Measurements from ENCODE around the gene DGKB. TPM values are rescaled to one million over a fixed set of nuclear protein-coding genes. Genes with fewer than 3 reads are reported as not detected.
A peak's percentile ranks its signal among the peaks of the same experiment; 100 is the strongest.

The DGKB gene
- total RNA-seq, 1 donor from 2014 or later = 2.1 TPM

GRCh38 chr7:14738086-14738485 lies 164.5 kb downstream of the DGKB start:
- no peak overlapping the region for H3K9ac ChIP-seq (ENCODE audit: low read depth in 1 of 3, low read length in 3 of 3)
- H3K9me3 ChIP-seq (ENCODE audit: control insufficient read depth in 3 of 3, low read length in 3 of 3) = peaks cover 4 to 7% (median 6%) of the 10 kb centered on the region in 3 donors
- H3K36me3 ChIP-seq (ENCODE audit: control insufficient read depth in 3 of 3, insufficient read depth in 3 of 3, low read length in 3 of 3) = no peaks in the 10 kb centered on the region
- no peak overlapping the region for H3K27ac ChIP-seq (ENCODE audit: low read depth, low read length)
- H3K4me1 ChIP-seq (ENCODE audit: control insufficient read depth in 3 of 3, insufficient read depth in 3 of 3, low read length in 3 of 3) = no peaks in the 10 kb centered on the region
- H3K4me3 ChIP-seq (ENCODE audit: low read length in 3 of 3) = no peak overlapping the region
- no peaks in the 10 kb centered on the region for H3K27me3 ChIP-seq (ENCODE audit: control insufficient read depth in 3 of 3, insufficient read depth in 3 of 3, low read length in 3 of 3)

GRCh38 chr7:14734839-14735321 lies 167.7 kb downstream of the DGKB start:
- Histone ChIP-seq H3K27me3 (ENCODE audit: control insufficient read depth in 3 of 3, insufficient read depth in 3 of 3, low read length in 3 of 3) (no peaks in the 10 kb centered on the region), H3K9me3 (ENCODE audit: control insufficient read depth in 3 of 3, low read length in 3 of 3) (no peaks in the 10 kb centered on the region), H3K27ac (ENCODE audit: low read depth, low read length) (no peak overlapping the region), H3K9ac (ENCODE audit: low read depth in 1 of 3, low read length in 3 of 3) (no peak overlapping the region), H3K4me3 (ENCODE audit: low read length in 3 of 3) (no peak overlapping the region), H3K36me3 (ENCODE audit: control insufficient read depth in 3 of 3, insufficient read depth in 3 of 3, low read length in 3 of 3) (no peaks in the 10 kb centered on the region), H3K4me1 (ENCODE audit: control insufficient read depth in 3 of 3, insufficient read depth in 3 of 3, low read length in 3 of 3) (no peaks in the 10 kb centered on the region)

- Histone ChIP-seq H3K4me1 (ENCODE audit: control insufficient read depth in 3 of 3, insufficient read depth in 3 of 3, low read length in 3 of 3) (peaks cover 0 to 2% (median 0%) of the 10 kb centered on the region in 3 donors), H3K9me3 (ENCODE audit: control insufficient read depth in 3 of 3, low read length in 3 of 3) (no peaks in the 10 kb centered on the region)
These were observed 181.8 kb downstream of the DGKB start for GRCh38 chr7:14720785-14721184.

DNA sequence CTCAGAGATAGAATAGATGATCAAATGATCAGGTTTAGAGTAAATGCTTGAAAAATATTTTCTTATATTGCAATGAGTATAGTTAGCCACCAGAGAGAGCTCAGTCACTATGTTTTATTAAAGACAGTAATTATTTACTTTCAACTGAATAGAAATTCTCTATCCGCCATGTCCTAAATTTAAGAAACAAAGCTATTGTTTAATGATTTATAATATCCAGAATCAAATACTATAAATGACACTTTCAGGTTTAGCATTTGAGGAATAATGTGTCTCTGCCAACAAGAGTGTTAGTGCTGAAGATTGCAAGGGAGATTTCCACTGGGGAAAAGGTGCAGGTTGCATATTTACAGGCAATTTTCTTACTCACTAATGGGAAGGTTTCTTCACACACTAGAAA lies 184.7 kb downstream of the DGKB start:
- Histone ChIP-seq H3K36me3 (ENCODE audit: control insufficient read depth in 3 of 3, insufficient read depth in 3 of 3, low read length in 3 of 3) (no peaks in the 10 kb centered on the region), H3K4me3 (ENCODE audit: low read length in 3 of 3) (peak overlapping the region in 1 of 3 donors; percentile 20), H3K27ac (ENCODE audit: low read depth, low read length) (no peak overlapping the region), H3K9ac (ENCODE audit: low read depth in 1 of 3, low read length in 3 of 3) (no peak overlapping the region), H3K27me3 (ENCODE audit: control insufficient read depth in 3 of 3, insufficient read depth in 3 of 3, low read length in 3 of 3) (no peaks in the 10 kb centered on the region), H3K9me3 (ENCODE audit: control insufficient read depth in 3 of 3, low read length in 3 of 3) (no peaks in the 10 kb centered on the region), H3K4me1 (ENCODE audit: control insufficient read depth in 3 of 3, insufficient read depth in 3 of 3, low read length in 3 of 3) (peaks cover 0 to 2% (median 0%) of the 10 kb centered on the region in 3 donors)

More at GRCh38 chr7:14720785-14721184, 181.8 kb downstream of the DGKB start:
- Histone ChIP-seq H3K4me3 (ENCODE audit: low read length in 3 of 3) (no peak overlapping the region), H3K27me3 (ENCODE audit: control insufficient read depth in 3 of 3, insufficient read depth in 3 of 3, low read length in 3 of 3) (no peaks in the 10 kb centered on the region), H3K36me3 (ENCODE audit: control insufficient read depth in 3 of 3, insufficient read depth in 3 of 3, low read length in 3 of 3) (no peaks in the 10 kb centered on the region), H3K27ac (ENCODE audit: low read depth, low read length) (no peak overlapping the region), H3K9ac (ENCODE audit: low read depth in 1 of 3, low read length in 3 of 3) (no peak overlapping the region)

- H3K4me3 ChIP-seq (ENCODE audit: low read length in 3 of 3) = no peak overlapping the region
- H3K4me1 ChIP-seq (ENCODE audit: control insufficient read depth in 3 of 3, insufficient read depth in 3 of 3, low read length in 3 of 3) = peaks cover 0 to 2% (median 0%) of the 10 kb centered on the region in 3 donors
- no peaks in the 10 kb centered on the region for H3K27me3 ChIP-seq (ENCODE audit: control insufficient read depth in 3 of 3, insufficient read depth in 3 of 3, low read length in 3 of 3)
- H3K9me3 ChIP-seq (ENCODE audit: control insufficient read depth in 3 of 3, low read length in 3 of 3) = no peaks in the 10 kb centered on the region
- H3K27ac ChIP-seq (ENCODE audit: low read depth, low read length) = no peak overlapping the region
- H3K36me3 ChIP-seq (ENCODE audit: control insufficient read depth in 3 of 3, insufficient read depth in 3 of 3, low read length in 3 of 3) = no peaks in the 10 kb centered on the region
- no peak overlapping the region for H3K9ac ChIP-seq (ENCODE audit: low read depth in 1 of 3, low read length in 3 of 3)
These were observed 185.4 kb downstream of the DGKB start for GRCh38 chr7:14717169-14717568.

DNA sequence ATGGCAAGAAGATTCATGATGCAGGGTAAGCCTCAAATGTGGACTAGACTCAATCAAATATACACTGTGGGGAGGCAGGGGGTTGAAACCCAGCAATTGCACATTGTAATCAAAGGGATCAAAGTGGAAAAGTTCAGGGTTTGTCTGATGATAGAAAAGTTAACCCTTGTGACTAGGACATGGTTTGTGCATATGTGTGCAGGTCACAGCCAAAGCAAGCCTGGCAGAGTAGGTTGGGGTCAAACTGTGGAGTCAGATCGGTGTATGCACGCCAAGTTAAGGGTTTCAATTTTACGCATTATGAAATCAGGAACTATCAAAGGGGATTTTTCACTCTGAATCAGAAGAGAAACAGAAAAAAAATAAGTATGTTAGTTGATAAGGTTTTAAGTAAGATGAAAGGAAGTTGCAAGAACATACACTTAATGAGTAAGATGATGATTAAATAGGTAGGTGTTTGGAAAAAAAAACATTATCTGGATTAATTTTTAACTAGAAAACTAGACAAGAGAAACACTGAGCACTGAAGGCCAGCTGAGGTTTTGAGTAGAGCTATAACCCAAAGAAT lies 188.3 kb downstream of the DGKB start:
- Histone ChIP-seq H3K27me3 (ENCODE audit: control insufficient read depth in 3 of 3, insufficient read depth in 3 of 3, low read length in 3 of 3) (no peaks in the 10 kb centered on the region), H3K36me3 (ENCODE audit: control insufficient read depth in 3 of 3, insufficient read depth in 3 of 3, low read length in 3 of 3) (no peaks in the 10 kb centered on the region), H3K4me3 (ENCODE audit: low read length in 3 of 3) (no peak overlapping the region), H3K4me1 (ENCODE audit: control insufficient read depth in 3 of 3, insufficient read depth in 3 of 3, low read length in 3 of 3) (peaks cover 0 to 2% (median 0%) of the 10 kb centered on the region in 3 donors), H3K27ac (ENCODE audit: low read depth, low read length) (no peak overlapping the region), H3K9ac (ENCODE audit: low read depth in 1 of 3, low read length in 3 of 3) (no peak overlapping the region), H3K9me3 (ENCODE audit: control insufficient read depth in 3 of 3, low read length in 3 of 3) (no peaks in the 10 kb centered on the region)

DNA sequence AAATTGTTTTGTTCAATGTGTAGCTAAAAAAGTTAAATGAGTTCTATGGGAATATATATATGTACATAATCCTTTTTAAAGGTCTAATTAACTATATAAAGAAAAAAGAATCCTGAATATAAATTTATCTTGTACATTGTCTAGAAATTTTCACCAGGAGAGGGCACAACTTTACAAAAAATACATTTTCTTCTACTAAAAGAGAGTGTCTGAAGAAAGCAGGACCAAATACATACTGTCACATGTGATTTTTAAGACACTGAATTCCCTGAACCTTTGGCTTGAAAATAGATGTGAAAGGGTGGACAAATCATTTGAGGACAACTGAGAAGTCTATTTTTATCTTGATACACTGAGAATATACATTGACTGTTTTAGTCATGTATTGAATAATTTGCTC lies 204.3 kb downstream of the DGKB start:
- Histone ChIP-seq H3K9me3 (ENCODE audit: control insufficient read depth in 3 of 3, low read length in 3 of 3) (no peaks in the 10 kb centered on the region), H3K4me1 (ENCODE audit: control insufficient read depth in 3 of 3, insufficient read depth in 3 of 3, low read length in 3 of 3) (no peaks in the 10 kb centered on the region), H3K9ac (ENCODE audit: low read depth in 1 of 3, low read length in 3 of 3) (no peak overlapping the region), H3K4me3 (ENCODE audit: low read length in 3 of 3) (no peak overlapping the region), H3K27ac (ENCODE audit: low read depth, low read length) (no peak overlapping the region), H3K27me3 (ENCODE audit: control insufficient read depth in 3 of 3, insufficient read depth in 3 of 3, low read length in 3 of 3) (no peaks in the 10 kb centered on the region), H3K36me3 (ENCODE audit: control insufficient read depth in 3 of 3, insufficient read depth in 3 of 3, low read length in 3 of 3) (no peaks in the 10 kb centered on the region)

GRCh38 chr7:14697684-14698083 lies 204.9 kb downstream of the DGKB start:
- no peaks in the 10 kb centered on the region for H3K27me3 ChIP-seq (ENCODE audit: control insufficient read depth in 3 of 3, insufficient read depth in 3 of 3, low read length in 3 of 3)
- H3K27ac ChIP-seq (ENCODE audit: low read depth, low read length) = no peak overlapping the region
- no peaks in the 10 kb centered on the region for H3K36me3 ChIP-seq (ENCODE audit: control insufficient read depth in 3 of 3, insufficient read depth in 3 of 3, low read length in 3 of 3)
- H3K9ac ChIP-seq (ENCODE audit: low read depth in 1 of 3, low read length in 3 of 3) = no peak overlapping the region
- H3K4me3 ChIP-seq (ENCODE audit: low read length in 3 of 3) = no peak overlapping the region
- H3K9me3 ChIP-seq (ENCODE audit: control insufficient read depth in 3 of 3, low read length in 3 of 3) = no peaks in the 10 kb centered on the region
- H3K4me1 ChIP-seq (ENCODE audit: control insufficient read depth in 3 of 3, insufficient read depth in 3 of 3, low read length in 3 of 3) = no peaks in the 10 kb centered on the region

DNA sequence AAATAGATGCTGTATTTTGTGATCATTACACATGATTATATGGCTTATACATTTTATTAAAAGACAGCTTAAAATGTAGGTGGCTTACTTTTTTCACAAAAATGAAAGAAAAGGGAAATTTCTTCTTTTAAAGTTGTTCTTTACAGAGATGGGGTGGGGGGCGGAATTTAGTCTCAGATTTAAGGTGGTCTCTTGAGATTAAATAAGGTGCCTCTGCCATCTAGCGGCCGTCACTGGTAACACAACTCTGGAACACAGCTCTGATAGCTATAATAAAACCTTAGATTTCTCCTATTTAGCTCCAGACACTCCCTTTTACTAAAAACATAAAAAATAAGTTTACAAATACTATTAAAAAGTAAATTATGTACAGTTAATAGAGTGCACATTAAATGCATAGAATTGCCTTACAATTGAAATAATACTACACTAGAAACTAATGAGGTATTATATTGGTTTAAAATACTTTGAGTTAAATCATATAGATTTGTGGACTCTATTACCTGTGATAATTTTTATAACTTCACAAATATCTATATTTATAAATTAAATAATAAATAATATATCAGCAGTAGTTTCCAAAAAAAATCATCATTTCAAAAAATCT lies 210.9 kb downstream of the DGKB start:
- Histone ChIP-seq H3K9me3 (ENCODE audit: control insufficient read depth in 3 of 3, low read length in 3 of 3) (no peaks in the 10 kb centered on the region), H3K27me3 (ENCODE audit: control insufficient read depth in 3 of 3, insufficient read depth in 3 of 3, low read length in 3 of 3) (no peaks in the 10 kb centered on the region)

DNA sequence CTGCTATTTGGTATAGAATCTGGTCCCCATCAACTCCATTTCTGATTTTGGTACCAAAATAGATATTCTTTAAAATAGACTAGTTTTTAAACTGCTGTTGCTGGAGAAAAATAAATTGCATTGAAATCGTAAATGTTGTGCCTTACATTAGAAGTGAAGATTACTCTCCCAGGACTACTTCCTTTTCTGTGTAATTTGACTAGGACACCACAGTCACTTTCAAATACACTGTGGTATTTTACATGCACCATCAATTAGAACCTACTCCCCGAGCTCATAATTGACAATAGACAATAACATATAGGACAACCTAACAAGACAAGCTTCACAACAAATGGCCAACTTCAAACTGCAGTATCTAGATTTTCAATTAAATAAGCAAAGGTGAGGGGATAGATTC lies 211.5 kb downstream of the DGKB start:
- H3K4me1 ChIP-seq (ENCODE audit: control insufficient read depth in 3 of 3, insufficient read depth in 3 of 3, low read length in 3 of 3) = no peaks in the 10 kb centered on the region

More for the DNA sequence above, 210.9 kb downstream of the DGKB start:
- H3K36me3 ChIP-seq (ENCODE audit: control insufficient read depth in 3 of 3, insufficient read depth in 3 of 3, low read length in 3 of 3) = no peaks in the 10 kb centered on the region
- no peak overlapping the region for H3K27ac ChIP-seq (ENCODE audit: low read depth, low read length)
- no peaks in the 10 kb centered on the region for H3K4me1 ChIP-seq (ENCODE audit: control insufficient read depth in 3 of 3, insufficient read depth in 3 of 3, low read length in 3 of 3)
- H3K4me3 ChIP-seq (ENCODE audit: low read length in 3 of 3) = no peak overlapping the region
- no peak overlapping the region for H3K9ac ChIP-seq (ENCODE audit: low read depth in 1 of 3, low read length in 3 of 3)

More for the DNA sequence above, 211.5 kb downstream of the DGKB start:
- H3K27ac ChIP-seq (ENCODE audit: low read depth, low read length) = no peak overlapping the region
- H3K36me3 ChIP-seq (ENCODE audit: control insufficient read depth in 3 of 3, insufficient read depth in 3 of 3, low read length in 3 of 3) = no peaks in the 10 kb centered on the region
- H3K9ac ChIP-seq (ENCODE audit: low read depth in 1 of 3, low read length in 3 of 3) = no peak overlapping the region
- no peaks in the 10 kb centered on the region for H3K27me3 ChIP-seq (ENCODE audit: control insufficient read depth in 3 of 3, insufficient read depth in 3 of 3, low read length in 3 of 3)
- no peak overlapping the region for H3K4me3 ChIP-seq (ENCODE audit: low read length in 3 of 3)
- H3K9me3 ChIP-seq (ENCODE audit: control insufficient read depth in 3 of 3, low read length in 3 of 3) = no peaks in the 10 kb centered on the region
